ENCODE measurements around the gene TAGLN3. TPM values are rescaled to one million over a fixed set of nuclear protein-coding genes. Genes with fewer than 3 reads are reported as not detected.

The TAGLN3 gene
- total RNA-seq, 1 experiment from 2014 or later, result 0.37 TPM

DNA sequence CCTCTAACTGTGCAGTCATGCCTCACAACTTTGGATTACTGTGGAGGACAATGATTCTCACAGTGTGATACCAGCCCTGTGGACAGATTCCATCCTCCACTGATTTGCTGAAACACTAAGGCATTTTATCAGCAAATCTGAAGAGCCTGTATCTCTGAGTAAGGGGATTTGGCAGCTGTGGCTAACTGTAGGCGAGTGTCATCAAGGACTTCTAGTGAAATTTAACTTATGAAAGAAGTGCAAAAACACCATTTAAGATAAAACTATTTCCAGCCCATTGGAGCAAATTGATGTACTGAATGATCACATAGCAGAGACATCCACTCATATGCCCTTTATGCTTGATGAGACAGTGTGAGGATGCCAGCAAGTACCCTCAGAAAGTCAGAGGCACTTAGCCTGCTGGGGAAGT is 22.0 kb downstream of the TAGLN3 start:
- no peaks in the 10 kb centered on the region for H3K36me3 ChIP-seq (ENCODE audit: insufficient read depth, low read length, poor library complexity, severe bottlenecking)
- ChIA-PET POLR2A (ENCODE audit: low non-redundant PET) (interaction anchor here (0.6 kb wide), 1 partner anchor 91 kb away, joined by 6 read pairs; no protein-coding TSS in a partner anchor), CTCF (no interaction called here)
- intact Hi-C loops (cut with micrococcal nuclease; ENCODE audit: unreplicated experiment), result no loop called here
- DNase-seq (ENCODE audit: low spot score), result peak; percentile 66
- no peak for TF ChIP-seq EZH2 (IDR thresholded peaks at IDR 0.05; ENCODE audit: borderline replicate concordance, low read depth, low read length, poor library complexity, severe bottlenecking)
- TF ChIP-seq CTCF (conservative IDR thresholded peaks at IDR 0.05; ENCODE audit: low read depth, low read length), result no peak
- no peaks in the 10 kb centered on the region for H3K27me3 ChIP-seq (replicated peaks; ENCODE audit: insufficient read depth, low read depth, low read length, poor library complexity)
- H3K4me1 ChIP-seq (ENCODE audit: insufficient read depth, low read length, poor library complexity, severe bottlenecking), result peaks cover 5% of the 10 kb centered on the region
- H3K27ac ChIP-seq (ENCODE audit: low read depth, low read length, poor library complexity, severe bottlenecking), result no peak overlapping the region
- BruUV-seq (replicated peaks), result no TSS peak
- H3K4me3 ChIP-seq (ENCODE audit: low read depth, low read length, poor library complexity, severe bottlenecking), result no peak overlapping the region
- H3K9me3 ChIP-seq (ENCODE audit: low read depth, low read length, poor library complexity, severe bottlenecking), result no peaks in the 10 kb centered on the region

DNA sequence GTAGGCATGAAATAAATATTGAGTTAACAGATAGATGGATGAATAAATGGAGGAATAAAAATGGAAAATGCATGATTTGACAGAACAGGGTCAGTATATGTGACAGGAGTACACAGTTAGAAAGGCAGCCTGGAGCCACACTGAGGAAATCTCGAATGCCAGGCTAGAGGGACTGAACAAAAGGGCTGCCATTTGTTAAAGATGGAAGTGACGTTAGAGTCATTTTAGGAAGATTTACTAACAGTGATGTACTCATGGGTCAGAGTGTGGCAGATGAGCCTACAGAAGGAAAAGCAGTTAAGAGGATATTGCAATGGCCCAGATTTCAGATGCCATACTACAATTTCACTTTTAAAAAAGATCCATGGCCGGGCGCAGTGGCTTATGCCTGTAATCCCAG is 28.4 kb downstream of the TAGLN3 start:
- intact Hi-C loops (cut with micrococcal nuclease; ENCODE audit: unreplicated experiment), result no loop called here
- H3K4me3 ChIP-seq (ENCODE audit: low read depth, low read length, poor library complexity, severe bottlenecking), result no peak overlapping the region
- BruUV-seq (replicated peaks), result no TSS peak
- no peak for DNase-seq (ENCODE audit: low spot score)
- no peak for TF ChIP-seq EZH2 (IDR thresholded peaks at IDR 0.05; ENCODE audit: borderline replicate concordance, low read depth, low read length, poor library complexity, severe bottlenecking)
- TF ChIP-seq CTCF (conservative IDR thresholded peaks at IDR 0.05; ENCODE audit: low read depth, low read length), result no peak
- CTCF ChIA-PET, result no interaction called here
- no peak overlapping the region for H3K27ac ChIP-seq (ENCODE audit: low read depth, low read length, poor library complexity, severe bottlenecking)
- H3K9me3 ChIP-seq (ENCODE audit: low read depth, low read length, poor library complexity, severe bottlenecking), result no peaks in the 10 kb centered on the region
- no peaks in the 10 kb centered on the region for H3K27me3 ChIP-seq (replicated peaks; ENCODE audit: insufficient read depth, low read depth, low read length, poor library complexity)
- no peaks in the 10 kb centered on the region for H3K36me3 ChIP-seq (ENCODE audit: insufficient read depth, low read length, poor library complexity, severe bottlenecking)
- no peaks in the 10 kb centered on the region for H3K4me1 ChIP-seq (ENCODE audit: insufficient read depth, low read length, poor library complexity, severe bottlenecking)
- POLR2A ChIA-PET (ENCODE audit: low non-redundant PET), result no interaction called here

GRCh38 chr3:112027826-112028225 is 29.1 kb downstream of the TAGLN3 start:
- H3K4me1 ChIP-seq (ENCODE audit: insufficient read depth, low read length, poor library complexity, severe bottlenecking), result no peaks in the 10 kb centered on the region
- intact Hi-C loops (cut with micrococcal nuclease; ENCODE audit: unreplicated experiment), result no loop called here
- ChIA-PET CTCF (interaction anchor here (1.1 kb wide), 1 partner anchor 14 kb away, joined by 3 read pairs; no protein-coding TSS in a partner anchor), POLR2A (ENCODE audit: low non-redundant PET) (no interaction called here)
- no TSS peak for BruUV-seq (replicated peaks)
- H3K27me3 ChIP-seq (replicated peaks; ENCODE audit: insufficient read depth, low read depth, low read length, poor library complexity), result no peaks in the 10 kb centered on the region
- H3K27ac ChIP-seq (ENCODE audit: low read depth, low read length, poor library complexity, severe bottlenecking), result no peak overlapping the region
- H3K9me3 ChIP-seq (ENCODE audit: low read depth, low read length, poor library complexity, severe bottlenecking), result no peaks in the 10 kb centered on the region
- TF ChIP-seq CTCF (conservative IDR thresholded peaks at IDR 0.05; ENCODE audit: low read depth, low read length), result no peak
- no peak for TF ChIP-seq EZH2 (IDR thresholded peaks at IDR 0.05; ENCODE audit: borderline replicate concordance, low read depth, low read length, poor library complexity, severe bottlenecking)
- H3K4me3 ChIP-seq (ENCODE audit: low read depth, low read length, poor library complexity, severe bottlenecking), result no peak overlapping the region
- H3K36me3 ChIP-seq (ENCODE audit: insufficient read depth, low read length, poor library complexity, severe bottlenecking), result no peaks in the 10 kb centered on the region
- no peak for DNase-seq (ENCODE audit: low spot score)
